NCI-H2196 (cell line): Measurements from ENCODE around the gene RNF25.

Source experiments
- DNase-seq: peaks from one replicate; lab custom pipeline; 2025; ENCODE audit not compliant: unreplicated experiment; lab: John Stamatoyannopoulos, UW

RNF25 gene

DNA sequence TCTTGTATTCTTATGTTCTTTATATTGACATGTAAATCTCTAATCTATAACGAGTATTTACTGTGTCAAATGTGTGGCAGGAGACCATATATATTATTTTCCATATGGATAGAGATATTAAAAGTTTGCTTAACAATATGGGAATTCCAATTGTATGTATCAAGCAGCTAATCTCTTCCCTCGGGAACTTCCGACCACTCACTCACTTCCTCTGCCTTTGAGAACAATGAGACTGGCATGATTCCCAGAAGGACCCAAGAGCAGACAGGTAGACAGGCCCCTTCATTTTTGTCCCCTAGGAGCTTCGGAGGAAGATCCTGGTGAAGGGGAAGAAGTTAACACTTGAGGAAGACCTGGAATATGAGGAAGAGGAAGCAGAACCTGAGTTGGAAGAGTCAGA, 40.0 kb downstream of the RNF25 start:
- no peak for DNase-seq

- no peak for DNase-seq
These were observed 43.9 kb downstream of the RNF25 start for GRCh38 chr2:218627939-218628338.

- DNase-seq: no peak
These were observed 45.4 kb downstream of the RNF25 start for GRCh38 chr2:218626369-218626768.

DNA sequence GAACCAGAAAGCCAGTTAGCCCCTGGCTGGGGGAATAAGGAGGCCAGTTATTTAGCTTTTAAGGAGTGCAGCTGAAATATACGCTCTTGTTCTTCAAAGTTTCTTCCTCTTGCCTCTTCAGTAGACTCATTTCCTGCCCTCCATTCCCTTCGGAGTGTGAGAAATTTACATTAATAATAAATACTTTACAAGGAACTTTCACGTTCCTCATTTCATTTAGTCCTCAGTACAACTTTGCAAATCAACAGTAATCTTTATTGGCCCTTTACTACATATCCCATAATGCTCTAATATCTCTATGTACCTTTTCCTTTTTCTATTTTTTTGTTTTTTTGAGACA, 48.5 kb downstream of the RNF25 start:
- DNase-seq: no peak

DNA sequence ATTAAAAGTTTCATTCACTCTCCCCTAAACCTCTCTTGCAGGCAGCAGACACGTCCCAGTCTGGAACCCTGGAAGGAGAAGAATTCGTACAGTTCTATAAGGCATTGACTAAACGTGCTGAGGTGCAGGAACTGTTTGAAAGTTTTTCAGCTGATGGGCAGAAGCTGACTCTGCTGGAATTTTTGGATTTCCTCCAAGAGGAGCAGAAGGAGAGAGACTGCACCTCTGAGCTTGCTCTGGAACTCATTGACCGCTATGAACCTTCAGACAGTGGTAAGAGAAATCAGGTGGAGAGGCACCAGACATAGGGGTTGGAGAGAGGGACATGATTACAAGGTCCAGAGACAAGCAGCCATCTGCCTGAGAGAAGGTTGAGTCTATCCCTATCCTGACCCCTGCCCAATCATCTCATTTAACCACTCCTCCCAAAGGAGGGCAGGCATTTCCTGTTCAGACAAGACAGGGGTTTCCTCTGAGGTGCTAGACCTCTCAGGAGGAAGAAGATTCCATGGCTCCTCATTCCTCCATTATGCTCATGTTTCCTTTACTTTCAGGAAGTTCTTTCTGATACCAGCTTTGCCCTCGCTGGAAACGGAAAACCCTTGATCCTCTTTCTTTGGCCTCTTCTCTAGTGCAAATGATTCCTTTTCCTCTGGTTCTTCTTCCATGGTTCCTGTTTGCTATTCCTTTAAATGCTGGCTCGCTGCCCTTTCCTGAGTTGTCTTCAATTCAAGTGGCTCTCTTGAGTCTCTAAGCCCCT, 49.0 kb downstream of the RNF25 start:
- no peak for DNase-seq

GRCh38 chr2:218621007-218621406, 50.8 kb downstream of the RNF25 start:
- no peak for DNase-seq

GRCh38 chr2:218618102-218618860, 53.5 kb downstream of the RNF25 start:
- DNase-seq: no peak

- DNase-seq: no peak
These were observed 55.9 kb downstream of the RNF25 start for GRCh38 chr2:218615868-218616315.
